Activated naive CD4-positive, alpha-beta T cell (primary cell): ENCODE measurements around the gene OGA.

Experiments used
- DNase-seq, 4 experiments: peaks; one replicate each; lab custom pipeline; 2025; lab: John Stamatoyannopoulos, UW

OGA gene

GRCh38 chr10:101818119-101818871 lies at the start of gene OGA:
OGA (minus strand) TSS chr10:101818444; CDS start chr10:101818022, 422 bp downstream.
- DNase-seq = peak; percentile 99 to 100 (median 100)

- DNase-seq = no peak
These were observed 49.7 kb upstream of the OGA start for GRCh38 chr10:101867931-101868330.

GRCh38 chr10:101859530-101859929 lies 41.3 kb upstream of the OGA start:
- no peak for DNase-seq

GRCh38 chr10:101858723-101859500 lies 40.7 kb upstream of the OGA start:
- no peak for DNase-seq

GRCh38 chr10:101857802-101858476 lies 39.7 kb upstream of the OGA start:
- no peak for DNase-seq

GRCh38 chr10:101856626-101857025 lies 38.4 kb upstream of the OGA start:
- DNase-seq = no peak

GRCh38 chr10:101851411-101852116 lies 33.3 kb upstream of the OGA start:
- DNase-seq = no peak

GRCh38 chr10:101850749-101851148 lies 32.5 kb upstream of the OGA start:
- DNase-seq = no peak

GRCh38 chr10:101848894-101849351 lies 30.7 kb upstream of the OGA start:
- DNase-seq = no peak

GRCh38 chr10:101848408-101848807 lies 30.2 kb upstream of the OGA start:
- no peak for DNase-seq

GRCh38 chr10:101845893-101846292 lies 27.6 kb upstream of the OGA start:
- no peak for DNase-seq

- DNase-seq = peak in 3 of 4 experiments; percentile 13 to 70 (median 26)
These were observed 25.1 kb upstream of the OGA start, which contains the start of gene KCNIP2 for GRCh38 chr10:101843032-101844021. KCNIP2 (minus strand) TSS chr10:101843800; CDS start chr10:101843568, 232 bp downstream.

- DNase-seq = no peak
These were observed 23.6 kb upstream of the OGA start for GRCh38 chr10:101841826-101842225.

- DNase-seq = peak; percentile 24 to 55 (median 37)
These were observed 22.7 kb upstream of the OGA start for GRCh38 chr10:101840741-101841453.

- DNase-seq = no peak
These were observed 21.9 kb upstream of the OGA start for GRCh38 chr10:101840102-101840684.

GRCh38 chr10:101839416-101840063 lies 21.3 kb upstream of the OGA start:
- DNase-seq = peak in 3 of 4 experiments; percentile 6 to 56 (median 11)

- no peak for DNase-seq
These were observed 20.8 kb upstream of the OGA start for GRCh38 chr10:101839002-101839401.

- no peak for DNase-seq
These were observed 20.2 kb upstream of the OGA start for GRCh38 chr10:101838416-101838970.

- DNase-seq = no peak
These were observed 19.5 kb upstream of the OGA start for GRCh38 chr10:101837748-101838147.
